NCI-H748 (cell line): Measurements from ENCODE around the gene ZNF423.
A peak's percentile ranks its signal among the peaks of the same experiment; 100 is the strongest.

Experiments used
- DNase-seq: peaks from one replicate; lab custom pipeline; 2025; ENCODE audit not compliant: unreplicated experiment; lab: John Stamatoyannopoulos, UW

Gene ZNF423

DNA sequence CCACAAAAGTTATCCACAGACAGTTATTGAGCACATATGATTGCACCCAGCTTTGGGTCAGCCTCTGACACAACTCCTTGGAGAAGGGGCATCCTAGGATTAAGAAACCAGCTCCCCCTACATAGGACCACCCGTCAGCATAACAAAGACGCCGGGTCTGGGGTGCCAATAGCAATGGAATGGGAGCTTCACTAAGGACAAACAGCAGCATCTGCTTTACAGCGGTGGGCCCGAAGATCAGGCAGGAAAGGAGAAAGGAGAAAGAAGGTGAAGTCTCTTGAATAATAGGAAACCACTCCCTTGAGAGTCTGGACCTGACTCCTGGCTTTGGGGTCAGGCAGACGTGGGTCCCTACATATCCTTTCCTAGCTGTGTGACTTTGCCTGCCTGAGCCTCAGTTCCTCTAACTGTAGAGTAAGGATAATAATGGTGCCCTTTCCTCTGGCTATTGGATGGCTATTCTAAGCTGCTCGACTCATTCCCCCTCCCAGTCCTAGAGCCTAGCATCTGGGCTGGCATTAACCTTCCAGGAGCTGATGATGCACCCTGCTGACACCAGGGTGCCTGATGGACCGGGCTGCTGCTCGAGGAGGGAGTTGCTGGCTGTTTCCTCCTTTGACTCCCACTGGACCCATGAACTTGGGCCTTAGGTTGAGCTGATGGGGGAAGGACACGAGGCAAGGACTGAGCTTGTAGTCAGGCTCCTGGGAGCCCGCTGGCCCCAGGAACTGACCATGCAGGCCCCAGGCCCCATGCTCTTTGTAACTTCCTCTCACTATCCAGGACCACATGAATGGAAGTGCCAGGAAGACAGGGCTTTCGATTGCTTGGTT is 388.2 kb downstream of the ZNF423 start:
- DNase-seq = no peak

- no peak for DNase-seq
Observed at GRCh38 chr16:49466881-49467280, 389.0 kb downstream of the ZNF423 start.

DNA sequence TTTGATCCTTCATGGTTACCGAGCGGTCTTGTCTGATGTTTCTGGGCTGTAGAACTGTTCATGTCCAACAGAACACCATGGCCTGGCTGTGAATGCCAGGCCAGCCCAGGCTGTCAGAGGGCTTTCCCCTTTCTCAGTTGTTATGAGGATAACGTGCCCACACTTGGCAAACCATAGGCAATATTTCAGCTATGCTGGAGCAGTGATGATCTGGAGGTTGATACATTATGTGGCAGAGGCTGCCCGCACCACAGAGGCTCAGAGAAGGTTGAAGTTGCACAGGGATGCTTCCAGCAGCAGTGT is 389.4 kb downstream of the ZNF423 start:
- no peak for DNase-seq

DNA sequence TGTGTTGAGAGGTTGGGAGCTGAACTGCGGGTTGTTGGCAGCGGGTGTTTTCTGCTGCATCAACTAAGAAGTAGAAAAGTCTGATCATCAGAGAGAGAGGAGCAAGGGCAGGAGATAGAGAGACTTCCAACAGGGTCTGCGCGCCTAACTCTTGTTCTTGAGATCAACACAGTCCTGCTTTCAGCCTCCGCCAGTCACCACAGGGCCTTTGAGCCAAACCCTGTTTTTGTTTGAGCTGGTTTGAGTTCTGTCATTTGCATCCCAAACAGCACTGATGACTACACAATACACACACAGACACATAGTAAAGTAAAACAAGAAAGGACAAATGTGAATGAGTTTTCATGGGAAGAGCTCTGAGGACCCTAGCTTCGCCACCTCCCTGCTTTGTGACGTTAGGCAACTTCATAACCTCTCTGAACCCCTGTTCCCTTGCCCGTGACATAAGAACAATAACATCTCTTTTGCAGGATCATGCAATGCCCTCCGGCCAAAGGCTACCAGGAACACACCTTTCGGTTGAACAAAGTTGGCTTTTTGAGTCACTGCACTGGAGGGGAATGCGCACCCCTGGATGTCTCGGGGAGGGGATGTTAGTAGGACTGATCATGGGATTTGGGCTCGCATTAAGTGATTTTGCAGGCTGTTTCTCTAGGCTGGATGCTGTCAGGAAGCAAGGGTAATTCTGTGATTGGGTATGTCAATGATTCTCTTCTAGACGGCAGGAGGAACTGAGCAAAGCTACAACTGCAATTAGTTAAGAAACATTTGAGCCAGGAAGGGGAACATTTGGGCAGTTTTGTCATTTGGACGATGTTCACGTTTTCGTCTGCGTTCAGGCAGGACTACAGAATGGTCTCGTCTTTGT is 390.0 kb downstream of the ZNF423 start:
- DNase-seq = no peak

DNA sequence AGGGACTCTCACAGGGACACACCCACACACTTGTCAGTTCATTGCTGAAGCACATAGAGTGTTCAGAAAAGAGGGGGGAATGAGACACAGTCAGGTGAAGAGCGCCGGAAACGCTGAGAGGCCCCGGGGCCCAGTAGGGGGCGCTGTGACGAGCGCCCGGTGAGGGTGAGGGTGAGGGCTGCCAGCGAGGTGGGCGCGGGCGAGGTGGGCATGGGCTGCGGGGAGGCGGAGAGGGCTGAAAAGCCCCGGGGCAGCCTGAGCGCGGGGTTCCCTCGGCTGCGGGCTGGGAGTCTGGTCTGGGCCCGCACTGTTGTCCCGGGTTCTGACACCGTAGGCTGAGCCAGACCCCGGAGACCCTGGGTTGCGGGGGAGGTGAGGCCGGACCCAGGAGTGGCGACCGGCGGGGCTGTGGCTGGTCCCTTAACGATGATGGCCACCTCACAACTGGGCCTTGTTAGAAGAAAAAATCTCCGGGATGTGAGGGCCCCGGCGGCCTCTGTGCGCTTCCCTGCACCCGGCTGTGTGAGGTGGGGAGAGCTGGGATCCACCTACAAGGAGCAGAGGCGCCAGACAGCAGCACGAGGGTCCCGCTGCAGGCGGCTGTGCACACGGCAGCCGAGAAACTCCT is 390.9 kb downstream of the ZNF423 start:
- peak; percentile 79 for DNase-seq

DNA sequence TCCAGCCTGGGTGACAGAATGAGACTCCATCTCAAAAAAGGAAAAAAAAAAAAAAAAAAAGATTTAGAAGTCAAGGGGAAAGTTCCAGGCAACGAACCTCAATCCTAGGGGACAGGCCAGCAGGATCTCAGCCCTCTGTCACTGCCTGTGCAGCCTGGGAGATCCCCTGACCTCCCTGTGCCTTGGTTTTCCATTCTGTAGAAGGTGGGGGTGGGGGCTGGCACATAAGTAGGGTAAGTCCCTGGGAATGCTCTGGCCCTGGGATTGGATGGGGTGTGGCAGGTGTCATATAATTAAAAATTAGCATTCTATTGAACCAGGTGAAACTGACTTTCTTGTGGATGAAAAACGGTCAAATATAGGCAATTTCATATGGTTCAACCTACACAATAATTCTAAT is 391.8 kb downstream of the ZNF423 start:
- DNase-seq = peak; percentile 43

GRCh38 chr16:49463529-49463928 is 392.4 kb downstream of the ZNF423 start:
- peak; percentile 97 for DNase-seq

DNA sequence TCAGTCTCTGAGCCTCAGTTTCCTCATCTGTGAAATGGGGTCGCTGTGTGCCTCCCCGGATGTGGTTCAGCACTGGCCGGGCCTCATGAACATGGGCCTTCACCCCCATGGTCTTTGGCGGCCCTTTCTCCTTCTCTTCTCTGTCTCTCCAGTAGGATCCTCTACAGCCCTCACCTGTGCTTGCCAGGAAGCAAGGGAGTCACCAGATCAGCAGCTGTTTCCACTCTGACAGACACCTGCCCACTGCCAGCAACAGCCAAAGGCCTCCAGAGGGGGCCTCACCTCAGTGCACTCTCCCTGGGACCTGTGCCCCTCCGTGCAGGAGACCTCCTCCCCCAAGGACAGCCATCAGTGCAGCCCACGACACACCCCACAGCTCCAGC is 392.9 kb downstream of the ZNF423 start:
- DNase-seq = peak; percentile 86

GRCh38 chr16:49462362-49462988 is 393.4 kb downstream of the ZNF423 start:
- peak; percentile 44 for DNase-seq

- no peak for DNase-seq
Observed at GRCh38 chr16:49461517-49461951, 394.4 kb downstream of the ZNF423 start.

- no peak for DNase-seq
Observed at GRCh38 chr16:49460786-49461470, 395.0 kb downstream of the ZNF423 start.

GRCh38 chr16:49459953-49460735 is 395.8 kb downstream of the ZNF423 start:
- DNase-seq = no peak

DNA sequence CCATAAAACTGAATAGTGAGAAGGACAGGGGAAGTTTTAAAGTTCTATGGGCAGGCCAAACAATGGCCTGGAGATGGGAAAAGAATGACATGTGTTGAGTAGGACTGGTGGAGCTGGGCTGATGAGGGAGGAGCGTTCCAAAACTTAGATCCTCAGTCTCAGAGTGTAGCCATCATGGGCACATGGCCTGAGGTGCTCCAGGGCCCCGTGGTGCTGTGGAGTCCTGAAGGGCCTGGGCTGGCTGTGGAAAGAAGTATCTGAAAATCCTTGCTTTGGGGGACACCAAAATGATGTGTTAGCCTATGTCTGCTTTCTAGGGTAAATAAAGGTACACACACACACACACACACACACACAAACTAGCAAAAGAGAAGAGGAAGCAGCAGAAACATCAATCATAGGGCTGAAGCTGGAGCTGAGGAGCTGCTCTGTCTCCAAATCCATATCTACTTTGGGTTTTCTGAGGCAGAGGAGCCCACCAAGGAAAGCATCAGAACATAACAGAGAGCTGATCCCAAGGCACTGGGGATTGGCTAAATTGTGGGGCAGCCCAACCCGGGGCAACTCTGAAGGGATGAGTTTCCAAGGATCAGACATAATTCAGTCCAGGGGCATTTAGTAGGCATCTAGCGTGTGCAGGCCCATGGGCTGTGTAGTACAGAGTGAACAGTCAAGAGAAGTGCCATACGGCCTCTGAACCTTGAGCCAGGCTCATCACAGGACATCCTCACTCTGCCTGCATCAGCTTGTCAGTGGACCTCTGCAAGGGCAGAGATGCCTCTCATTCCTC is 397.1 kb downstream of the ZNF423 start:
- DNase-seq = no peak

DNA sequence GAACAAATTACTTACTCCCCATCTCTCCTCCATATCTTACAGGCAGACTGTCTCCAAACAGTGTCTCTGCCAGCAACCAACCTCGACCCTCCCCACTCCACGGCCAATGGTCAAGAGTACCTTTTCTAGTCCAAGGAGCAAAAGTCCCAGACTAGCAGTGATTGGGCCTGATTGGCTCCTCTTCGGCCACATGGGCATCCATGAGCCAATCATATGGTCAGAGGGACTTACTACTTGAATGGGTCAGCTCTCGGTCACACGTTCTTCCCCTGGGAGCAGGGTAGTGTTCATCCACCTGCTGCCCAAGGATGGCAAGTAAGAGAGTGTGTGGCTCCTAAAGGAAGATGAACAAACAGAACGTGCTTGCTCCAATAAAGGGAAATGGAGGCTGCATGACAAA is 397.7 kb downstream of the ZNF423 start:
- DNase-seq = no peak

GRCh38 chr16:49457196-49457595 is 398.7 kb downstream of the ZNF423 start:
- no peak for DNase-seq

DNA sequence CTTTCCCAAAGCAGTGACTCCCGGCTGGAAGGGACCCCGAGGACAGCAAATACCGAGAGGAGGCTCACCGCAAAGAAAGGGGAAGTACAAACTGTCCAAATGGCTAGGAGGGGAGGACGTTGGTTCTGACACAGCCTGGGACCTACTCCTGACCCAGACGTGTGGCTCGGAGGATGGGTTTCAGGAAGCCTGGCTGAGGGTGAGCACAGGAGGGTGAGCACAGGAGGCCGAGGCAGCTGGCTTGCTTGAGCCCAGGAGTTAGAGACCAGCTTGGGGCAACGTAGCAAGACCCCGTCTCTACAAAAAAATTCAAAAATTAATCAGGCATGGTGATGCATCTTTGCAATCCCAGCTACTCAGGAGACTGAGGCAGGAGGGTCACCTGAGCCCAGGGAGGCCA is 399.1 kb downstream of the ZNF423 start:
- no peak for DNase-seq

- DNase-seq = no peak
Observed at GRCh38 chr16:49455991-49456745, 399.7 kb downstream of the ZNF423 start.

- DNase-seq = no peak
Observed at GRCh38 chr16:49455181-49455990, 400.5 kb downstream of the ZNF423 start.
